ENCODE data around the gene ABRACL. TPM values are rescaled to one million over a fixed set of nuclear protein-coding genes. Genes with fewer than 3 reads are reported as not detected.

ABRACL gene
- total RNA-seq, 1 experiment from 2014 or later, result 123 TPM

- Histone ChIP-seq H3K4ac (ENCODE audit: low read depth, low read length) (no peak overlapping the region), H3K4me2 (ENCODE audit: insufficient read depth, insufficient read length, low read length) (no peak overlapping the region), H2BK120ac (ENCODE audit: low read depth, low read length, poor library complexity, severe bottlenecking) (no peak overlapping the region), H3K18ac (ENCODE audit: insufficient read length, low read depth, low read length) (no peak overlapping the region), H3K27ac (ENCODE audit: insufficient read length, low read depth, low read length) (no peak overlapping the region), H2BK12ac (ENCODE audit: insufficient read length, low read depth, low read length) (no peak overlapping the region), H4K91ac (ENCODE audit: insufficient read length, low read depth, low read length) (no peak overlapping the region), H2BK20ac (ENCODE audit: low read depth, low read length, poor library complexity, severe bottlenecking) (no peak overlapping the region), H3K23ac (ENCODE audit: insufficient read length, low read depth, low read length) (no peak overlapping the region), H3K56ac (ENCODE audit: insufficient read length, low read depth, low read length) (no peak overlapping the region), H2AK5ac (ENCODE audit: insufficient read length, low read length) (no peak overlapping the region), H2BK15ac (ENCODE audit: low read depth, low read length) (no peak overlapping the region), H3K79me1 (ENCODE audit: insufficient read depth, low read depth, low read length, poor library complexity, severe bottlenecking) (no peaks in the 10 kb centered on the region), H3K79me2 (ENCODE audit: insufficient read depth, low read length) (no peaks in the 10 kb centered on the region), H2BK5ac (ENCODE audit: insufficient read length, low read length) (no peak overlapping the region), H3K9me3 (ENCODE audit: control insufficient read depth, low read depth, low read length) (no peaks in the 10 kb centered on the region), H4K8ac (replicated peaks; ENCODE audit: insufficient read length, low read depth, low read length) (no peak overlapping the region), H3T11ph (ENCODE audit: low read length) (no peak overlapping the region), H4K5ac (ENCODE audit: insufficient read length, low read depth, low read length) (no peak overlapping the region), H3K14ac (ENCODE audit: insufficient read depth, low read length) (no peak overlapping the region), H3K9ac (ENCODE audit: extremely low read depth, insufficient read length, low read length) (no peak overlapping the region), H3K4me1 (ENCODE audit: insufficient read depth, low read length) (peaks cover 3% of the 10 kb centered on the region; the same call in 1 of the 2 replicates), H2AFZ (ENCODE audit: low read length) (no peak overlapping the region), H3K23me2 (ENCODE audit: insufficient read length, low read depth, low read length, poor library complexity, severe bottlenecking) (no peaks in the 10 kb centered on the region), H4K20me1 (ENCODE audit: control insufficient read depth, insufficient read depth, insufficient read length) (no peaks in the 10 kb centered on the region), H3K27me3 (ENCODE audit: insufficient read depth, low read length) (no peaks in the 10 kb centered on the region)
- H3K27me3 Mint-ChIP-seq (ENCODE audit: low read depth), result no peaks in the 10 kb centered on the region; the same call in 1 of the 2 replicates
- no peak for DNase-seq
- TF ChIP-seq CTCF (conservative IDR thresholded peaks at IDR 0.05), result no peak
- WGBS (ENCODE audit: extremely low coverage, insufficient read length, low lambda C conversion rate), result no CpG with 5 or more reads among the region's 3 CpGs
- H3K4me1 Mint-ChIP-seq, result peaks cover 36 to 43% of the 10 kb centered on the region in 2 experiments
- H3K27ac Mint-ChIP-seq, result peak overlapping the region in 1 of 3 experiments; percentile 77; a peak in 1 of 7 replicates
- no peak overlapping the region for H3K4me3 Mint-ChIP-seq
- no peaks in the 10 kb centered on the region for H3K9me3 Mint-ChIP-seq
- no peaks in the 10 kb centered on the region; a peak in 1 of 7 replicates for H3K36me3 Mint-ChIP-seq (ENCODE audit: insufficient read depth in 1 of 3, low read depth in 3 of 3)
Measured at GRCh38 chr6:138996524-138996923, 32.0 kb upstream of the ABRACL start.
